ENCODE results near the gene LAYN. TPM values are rescaled to one million over a fixed set of nuclear protein-coding genes. Genes with fewer than 3 reads are reported as not detected.

Gene LAYN, protein sequence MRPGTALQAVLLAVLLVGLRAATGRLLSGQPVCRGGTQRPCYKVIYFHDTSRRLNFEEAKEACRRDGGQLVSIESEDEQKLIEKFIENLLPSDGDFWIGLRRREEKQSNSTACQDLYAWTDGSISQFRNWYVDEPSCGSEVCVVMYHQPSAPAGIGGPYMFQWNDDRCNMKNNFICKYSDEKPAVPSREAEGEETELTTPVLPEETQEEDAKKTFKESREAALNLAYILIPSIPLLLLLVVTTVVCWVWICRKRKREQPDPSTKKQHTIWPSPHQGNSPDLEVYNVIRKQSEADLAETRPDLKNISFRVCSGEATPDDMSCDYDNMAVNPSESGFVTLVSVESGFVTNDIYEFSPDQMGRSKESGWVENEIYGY
- total RNA-seq (ENCODE audit: unreplicated experiment), result 0.98 TPM
- long read RNA-seq, result 0 reads

DNA sequence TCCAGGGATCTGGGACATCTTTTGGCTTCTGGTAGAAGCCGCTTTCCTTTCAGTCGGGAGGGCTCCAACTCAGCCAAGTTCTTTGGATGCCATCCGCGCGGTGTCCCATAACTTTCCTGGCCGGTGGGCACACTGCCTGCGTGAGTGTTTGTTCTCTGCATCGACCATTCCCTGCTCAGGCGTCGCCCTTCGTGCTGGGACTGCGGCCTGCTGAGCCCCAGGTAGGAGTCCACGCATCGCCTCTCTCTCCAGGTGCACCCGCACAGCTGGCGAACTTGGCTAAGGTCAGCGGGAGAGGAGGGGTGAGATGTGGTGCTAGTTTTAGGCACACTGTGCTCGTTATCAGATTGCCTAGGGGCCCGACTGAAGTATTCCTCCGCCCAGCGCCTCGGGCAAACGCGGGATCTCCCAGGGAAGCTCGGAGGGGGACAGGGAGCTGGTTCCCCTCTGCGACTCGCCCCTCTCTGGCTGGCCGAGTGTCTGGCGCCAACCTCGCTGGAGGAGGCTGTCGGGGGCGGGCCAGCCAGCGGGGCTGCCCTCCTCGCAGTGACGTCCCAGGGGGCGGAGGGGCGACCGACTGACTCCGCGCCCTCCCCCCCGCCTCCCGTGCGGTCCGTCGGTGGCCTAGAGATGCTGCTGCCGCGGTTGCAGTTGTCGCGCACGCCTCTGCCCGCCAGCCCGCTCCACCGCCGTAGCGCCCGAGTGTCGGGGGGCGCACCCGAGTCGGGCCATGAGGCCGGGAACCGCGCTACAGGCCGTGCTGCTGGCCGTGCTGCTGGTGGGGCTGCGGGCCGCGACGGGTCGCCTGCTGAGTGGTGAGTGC, at the start of gene LAYN:
TSS of gene LAYN (plus strand) at position 607 of the 823 bp plus-strand sequence. CDS start at position 731, 124 bp downstream.
- Mint-ChIP-seq H3K27me3 (ENCODE audit: unreplicated experiment) (peaks cover 3% of the 10 kb centered on the region), H3K36me3 (ENCODE audit: unreplicated experiment) (no peaks in the 10 kb centered on the region), H3K4me3 (ENCODE audit: unreplicated experiment) (peak within 1 kb of the TSS; percentile 78), H3K4me1 (ENCODE audit: low read depth, unreplicated experiment) (peaks cover 16% of the 10 kb centered on the region), H3K9me3 (ENCODE audit: unreplicated experiment) (peaks cover 2% of the 10 kb centered on the region), H3K27ac (ENCODE audit: unreplicated experiment) (no peak within 1 kb of the TSS)
- TF ChIP-seq, protein P1, sequence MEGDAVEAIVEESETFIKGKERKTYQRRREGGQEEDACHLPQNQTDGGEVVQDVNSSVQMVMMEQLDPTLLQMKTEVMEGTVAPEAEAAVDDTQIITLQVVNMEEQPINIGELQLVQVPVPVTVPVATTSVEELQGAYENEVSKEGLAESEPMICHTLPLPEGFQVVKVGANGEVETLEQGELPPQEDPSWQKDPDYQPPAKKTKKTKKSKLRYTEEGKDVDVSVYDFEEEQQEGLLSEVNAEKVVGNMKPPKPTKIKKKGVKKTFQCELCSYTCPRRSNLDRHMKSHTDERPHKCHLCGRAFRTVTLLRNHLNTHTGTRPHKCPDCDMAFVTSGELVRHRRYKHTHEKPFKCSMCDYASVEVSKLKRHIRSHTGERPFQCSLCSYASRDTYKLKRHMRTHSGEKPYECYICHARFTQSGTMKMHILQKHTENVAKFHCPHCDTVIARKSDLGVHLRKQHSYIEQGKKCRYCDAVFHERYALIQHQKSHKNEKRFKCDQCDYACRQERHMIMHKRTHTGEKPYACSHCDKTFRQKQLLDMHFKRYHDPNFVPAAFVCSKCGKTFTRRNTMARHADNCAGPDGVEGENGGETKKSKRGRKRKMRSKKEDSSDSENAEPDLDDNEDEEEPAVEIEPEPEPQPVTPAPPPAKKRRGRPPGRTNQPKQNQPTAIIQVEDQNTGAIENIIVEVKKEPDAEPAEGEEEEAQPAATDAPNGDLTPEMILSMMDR (IDR thresholded peaks at IDR 0.05; ENCODE audit: partially characterized antibody, unreplicated experiment), result no peak
- peak; percentile 65 for DNase-seq

DNA sequence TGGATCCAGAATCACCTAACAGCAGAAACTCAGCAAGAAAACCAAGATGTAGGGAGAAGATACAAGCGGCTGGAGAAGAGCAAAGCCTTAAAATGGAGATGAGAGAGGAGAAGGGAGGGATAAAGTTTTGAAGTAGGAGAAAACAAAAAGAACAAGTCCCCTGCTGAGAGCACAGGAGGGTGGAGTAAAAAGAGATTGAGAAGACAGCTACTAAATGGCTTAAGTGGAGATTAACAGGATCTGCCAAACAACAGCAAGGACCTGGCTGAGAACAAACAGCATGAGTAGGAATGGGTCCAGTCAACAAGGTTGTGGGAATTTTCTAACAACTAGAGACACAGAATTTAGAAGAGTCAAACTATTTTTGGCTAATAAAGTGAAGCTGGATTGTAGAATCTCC, 46.5 kb upstream of the LAYN start:
- DNase-seq, result no peak
- Mint-ChIP-seq H3K4me1 (ENCODE audit: low read depth, unreplicated experiment) (no peaks in the 10 kb centered on the region), H3K9me3 (ENCODE audit: unreplicated experiment) (no peaks in the 10 kb centered on the region), H3K4me3 (ENCODE audit: unreplicated experiment) (no peak overlapping the region), H3K27ac (ENCODE audit: unreplicated experiment) (no peak overlapping the region), H3K27me3 (ENCODE audit: unreplicated experiment) (no peaks in the 10 kb centered on the region), H3K36me3 (ENCODE audit: unreplicated experiment) (no peaks in the 10 kb centered on the region)
- TF ChIP-seq, protein P1 (IDR thresholded peaks at IDR 0.05; ENCODE audit: partially characterized antibody, unreplicated experiment), result no peak

DNA sequence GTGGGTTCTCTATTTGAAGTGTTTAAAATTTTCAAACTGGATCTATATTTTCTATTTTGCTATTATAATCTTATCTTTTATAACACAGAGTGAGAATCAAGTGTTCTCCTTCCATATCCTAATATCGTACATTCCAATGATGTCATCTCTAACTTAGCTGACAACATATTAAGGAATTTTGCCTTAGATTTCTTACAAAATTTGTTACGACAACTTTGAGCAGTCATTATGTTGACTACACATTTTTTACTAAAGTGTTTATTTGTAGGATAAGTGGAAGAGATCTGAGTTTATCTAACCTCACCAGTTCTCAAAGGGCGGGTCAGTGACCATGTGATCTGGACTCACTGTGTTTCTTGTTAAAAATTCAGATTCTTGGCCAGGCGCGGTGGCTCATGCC, 41.0 kb upstream of the LAYN start:
- TF ChIP-seq, protein P1 (IDR thresholded peaks at IDR 0.05; ENCODE audit: partially characterized antibody, unreplicated experiment), result no peak
- no peak for DNase-seq
- H3K27ac Mint-ChIP-seq (ENCODE audit: unreplicated experiment), result no peak overlapping the region
- no peaks in the 10 kb centered on the region for H3K27me3 Mint-ChIP-seq (ENCODE audit: unreplicated experiment)
- H3K9me3 Mint-ChIP-seq (ENCODE audit: unreplicated experiment), result no peaks in the 10 kb centered on the region
- no peak overlapping the region for H3K4me3 Mint-ChIP-seq (ENCODE audit: unreplicated experiment)
- no peaks in the 10 kb centered on the region for H3K36me3 Mint-ChIP-seq (ENCODE audit: unreplicated experiment)
- no peaks in the 10 kb centered on the region for H3K4me1 Mint-ChIP-seq (ENCODE audit: low read depth, unreplicated experiment)

DNA sequence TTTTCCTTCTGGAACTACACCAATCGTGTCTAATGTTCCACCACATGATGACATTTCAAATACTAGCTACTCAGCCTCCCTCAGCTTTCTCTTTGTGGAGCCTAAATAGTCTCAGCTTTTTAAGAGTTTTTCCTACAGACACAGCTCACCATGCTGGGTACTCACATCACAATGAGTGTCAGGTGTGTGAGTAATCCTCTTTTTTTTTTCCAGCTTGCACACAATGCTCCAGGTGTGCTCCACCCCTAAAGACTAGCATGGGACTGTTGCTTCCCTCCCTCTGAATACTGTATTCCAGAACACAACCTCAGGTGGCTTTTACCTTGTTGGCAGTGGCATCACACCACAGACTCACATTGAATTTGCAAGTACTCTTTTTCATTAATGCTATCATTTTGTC, 40.0 kb upstream of the LAYN start:
- H3K36me3 Mint-ChIP-seq (ENCODE audit: unreplicated experiment), result no peaks in the 10 kb centered on the region
- DNase-seq, result no peak
- H3K27me3 Mint-ChIP-seq (ENCODE audit: unreplicated experiment), result no peaks in the 10 kb centered on the region
- no peaks in the 10 kb centered on the region for H3K4me1 Mint-ChIP-seq (ENCODE audit: low read depth, unreplicated experiment)
- no peak overlapping the region for H3K4me3 Mint-ChIP-seq (ENCODE audit: unreplicated experiment)
- no peaks in the 10 kb centered on the region for H3K9me3 Mint-ChIP-seq (ENCODE audit: unreplicated experiment)
- H3K27ac Mint-ChIP-seq (ENCODE audit: unreplicated experiment), result no peak overlapping the region
- TF ChIP-seq, protein P1 (IDR thresholded peaks at IDR 0.05; ENCODE audit: partially characterized antibody, unreplicated experiment), result no peak

All from glutamatergic neuron (in vitro differentiated cells).